HepG2 (cell line): Measurements from ENCODE around the gene PCBP4. TPM values are rescaled to one million over a fixed set of nuclear protein-coding genes. Genes with fewer than 3 reads are reported as not detected.

Source experiments
- ARHGAP35 ChIP-seq: sonication (generic); formaldehyde crosslinking; IDR thresholded peaks from 2 replicates; pipeline ENCODE4 v1.9.0; 2022; ENCODE audit warnings: mild to moderate bottlenecking, inconsistent platforms, moderate library complexity, missing genetic modification reagents, borderline replicate concordance
- DPF2 ChIP-seq: sonication (generic); formaldehyde crosslinking; IDR thresholded peaks from 2 replicates; pipeline ENCODE4 v1.4.0; 2020; ENCODE audit warnings: mild to moderate bottlenecking, low read depth, missing genetic modification reagents, borderline replicate concordance
- GABPA ChIP-seq, 2 experiments: IDR thresholded peaks; 2 replicates each; pipeline ENCODE4 v1.6.1; 2011 to 2016; ENCODE audit warnings: low read depth in 2 of 2, low read length in 1 of 2, missing biosample characterization in 1 of 2, missing genetic modification characterization in 1 of 2
- GABPB1 ChIP-seq: IDR thresholded peaks from 2 replicates; pipeline ENCODE4 v1.6.1; 2016; ENCODE audit warnings: mild to moderate bottlenecking, missing genetic modification reagents, moderate library complexity, missing compliant biosample characterization
- IKZF4 ChIP-seq: sonication (generic); formaldehyde crosslinking; IDR thresholded peaks from 2 replicates; pipeline ENCODE4 v1.5.1; 2020; ENCODE audit warnings: borderline replicate concordance, mild to moderate bottlenecking, low read depth, missing genetic modification reagents; ENCODE audit errors: not compliant biosample characterization
- JUN ChIP-seq: sonication (generic); formaldehyde crosslinking; IDR thresholded peaks from 2 replicates; pipeline ENCODE4 v1.4.0; 2020; ENCODE audit warnings: mild to moderate bottlenecking, missing genetic modification reagents
- MEIS1 ChIP-seq: sonication (generic); formaldehyde crosslinking; IDR thresholded peaks from 2 replicates; pipeline ENCODE4 v1.9.0; 2021; ENCODE audit warnings: mild to moderate bottlenecking, missing genetic modification reagents, moderate library complexity, borderline replicate concordance
- PCBP2 ChIP-seq: fragments of 200-400 bp; formaldehyde crosslinking; optimal IDR thresholded peaks from 2 replicates; pipeline ENCODE3; 2018; ENCODE audit warnings: low read length, low read depth; ENCODE audit not compliant: poor library complexity, severe bottlenecking
- U2AF1 ChIP-seq: fragments of 200-400 bp; formaldehyde crosslinking; optimal IDR thresholded peaks from 2 replicates; pipeline ENCODE3; 2017; ENCODE audit warnings: mild to moderate bottlenecking, low read depth, low read length
- YEATS2 ChIP-seq: sonication (generic); formaldehyde crosslinking; IDR thresholded peaks from 2 replicates; pipeline ENCODE4 v1.4.0; 2020; ENCODE audit warnings: missing genetic modification reagents, borderline replicate concordance
- ZBTB1 ChIP-seq: sonication (generic); formaldehyde crosslinking; IDR thresholded peaks from 2 replicates; pipeline ENCODE4 v1.4.0; 2020; ENCODE audit warnings: missing genetic modification reagents, borderline replicate concordance
- ZFP36L1 ChIP-seq: sonication (generic); formaldehyde crosslinking; IDR thresholded peaks from 2 replicates; pipeline ENCODE4 v1.8.0; 2022; ENCODE audit warnings: mild to moderate bottlenecking, missing genetic modification reagents, moderate library complexity
- ZNF138 ChIP-seq: sonication (generic); formaldehyde crosslinking; IDR thresholded peaks from 2 replicates; pipeline ENCODE4 v1.5.0; 2020; ENCODE audit warnings: mild to moderate bottlenecking, low read depth, missing genetic modification reagents
- ZNF160 ChIP-seq: sonication (generic); formaldehyde crosslinking; IDR thresholded peaks from 2 replicates; pipeline ENCODE4 v1.8.0; 2022; ENCODE audit warnings: mild to moderate bottlenecking, inconsistent platforms, missing genetic modification reagents
- ZNF558 ChIP-seq: sonication (generic); formaldehyde crosslinking; IDR thresholded peaks from 2 replicates; pipeline ENCODE4 v1.9.0; 2022; ENCODE audit warnings: mild to moderate bottlenecking, missing genetic modification reagents, borderline replicate concordance
- polyA plus RNA-seq, 8 experiments: library from polyadenylated mRNA; depleted of rRNA in 3 of 8; stranded (reverse) in 7 of 8; unstranded in 1 of 8; fragments of >200 nt; fragmentation: Illumina TruSeq in 4 of 8; extraction: Trizol in 4 of 8; gene quantifications; 2 replicates each; pipeline versions ENCODE4 v1.2.1 to v1.2.3, GENCODE V29; 2011 to 2016; ENCODE audit warnings: low read depth in 4 of 8, missing spikeins in 1 of 8, mixed read lengths in 1 of 8; ENCODE audit not compliant: insufficient read depth in 1 of 8
- total RNA-seq, 5 experiments: library from RNA; depleted of rRNA; stranded (reverse); fragments of >200 nt; fragmentation: Illumina TruSeq; extraction: Trizol; gene quantifications; 2 replicates each; pipeline ENCODE4 v1.2.3, GENCODE V29; 2016; ENCODE audit warnings: low read depth in 1 of 5
- TF ChIP-seq, protein P1 (sequence below): sonication (generic); formaldehyde crosslinking; IDR thresholded peaks from 2 replicates; pipeline ENCODE4 v1.5.0; 2020; ENCODE audit warnings: missing genetic modification reagents, mild to moderate bottlenecking, borderline replicate concordance
- TF ChIP-seq, protein P2 (sequence below): sonication (generic); formaldehyde crosslinking; IDR thresholded peaks from 2 replicates; pipeline ENCODE4 v1.8.0; 2022; ENCODE audit warnings: mild to moderate bottlenecking, missing genetic modification reagents, borderline replicate concordance
- TF ChIP-seq, protein P3 (sequence below): IDR thresholded peaks from 2 replicates; pipeline ENCODE4 v1.6.1; 2016; ENCODE audit warnings: low read depth, borderline replicate concordance
- TF ChIP-seq, protein P4 (sequence below): sonication (generic); formaldehyde crosslinking; IDR thresholded peaks from 2 replicates; pipeline ENCODE4 v1.8.1; 2023; ENCODE audit warnings: missing genetic modification reagents, inconsistent platforms, borderline replicate concordance
- TF ChIP-seq, protein P5 (sequence below): sonication (generic); formaldehyde crosslinking; IDR thresholded peaks from 2 replicates; pipeline ENCODE4 v1.4.0; 2020; ENCODE audit warnings: missing genetic modification reagents, borderline replicate concordance

PCBP4 gene
- total and polyA plus RNA-seq, 2 of the 13 experiments (the other 11 are each of a cell fraction or from before 2014, with no cell fraction given), result 36.8 to 51.3 TPM

DNA sequence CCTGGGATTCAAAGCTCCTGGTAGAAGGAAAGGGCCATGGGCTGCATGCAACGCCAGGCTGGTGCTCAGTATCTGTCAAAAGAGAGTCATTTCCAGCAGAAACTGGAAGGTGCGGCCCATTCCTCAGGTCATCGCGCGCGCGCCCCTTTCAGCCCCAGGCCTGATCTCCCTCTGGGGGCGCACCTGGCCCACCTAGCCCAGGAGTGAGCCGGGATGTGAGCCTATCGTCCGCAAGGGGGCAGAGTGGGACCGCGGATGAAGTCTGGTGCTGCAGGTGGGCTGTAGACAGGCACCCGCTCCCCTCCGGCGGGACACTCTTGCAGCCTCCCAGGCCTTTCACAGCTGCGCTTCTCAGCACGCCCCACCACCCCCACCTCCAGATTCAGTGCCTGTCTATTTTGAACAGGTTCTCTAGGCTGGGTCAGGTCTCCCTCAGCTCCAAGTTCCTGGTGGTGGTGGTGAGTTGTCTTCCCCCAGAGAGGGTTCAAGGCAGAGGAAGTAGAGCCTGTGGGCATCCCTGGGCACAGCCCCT is 34.3 kb upstream of the PCBP4 start (continued):
- no peak for TF ChIP-seq JUN (CRISPR knock-in tag)
- TF ChIP-seq U2AF1, result no peak
- no peak for TF ChIP-seq YEATS2 (CRISPR knock-in tag)
- no peak for TF ChIP-seq GABPA (IDR thresholded peaks at IDR 0.05; ENCODE audit: low read depth, low read length)
- TF ChIP-seq GABPA (CRISPR knock-in tag; IDR thresholded peaks at IDR 0.05; ENCODE audit: low read depth), result 0 out of 2 replicates have a peak, but pooled peaks have one; percentile 11
- no peak for TF ChIP-seq IKZF4 (CRISPR knock-in tag)
- TF ChIP-seq, protein P1, sequence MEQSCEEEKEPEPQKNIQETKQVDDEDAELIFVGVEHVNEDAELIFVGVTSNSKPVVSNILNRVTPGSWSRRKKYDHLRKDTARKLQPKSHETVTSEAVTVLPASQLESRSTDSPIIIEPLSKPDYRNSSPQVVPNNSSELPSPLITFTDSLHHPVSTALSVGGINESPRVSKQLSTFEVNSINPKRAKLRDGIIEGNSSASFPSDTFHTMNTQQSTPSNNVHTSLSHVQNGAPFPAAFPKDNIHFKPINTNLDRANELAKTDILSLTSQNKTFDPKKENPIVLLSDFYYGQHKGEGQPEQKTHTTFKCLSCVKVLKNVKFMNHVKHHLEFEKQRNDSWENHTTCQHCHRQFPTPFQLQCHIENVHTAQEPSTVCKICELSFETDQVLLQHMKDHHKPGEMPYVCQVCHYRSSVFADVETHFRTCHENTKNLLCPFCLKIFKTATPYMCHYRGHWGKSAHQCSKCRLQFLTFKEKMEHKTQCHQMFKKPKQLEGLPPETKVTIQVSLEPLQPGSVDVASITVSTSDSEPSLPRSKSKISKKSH, result no peak
- TF ChIP-seq GABPB1, result peak; percentile 55
- TF ChIP-seq ZFP36L1 (CRISPR knock-in tag), result no peak
- TF ChIP-seq, protein P2, sequence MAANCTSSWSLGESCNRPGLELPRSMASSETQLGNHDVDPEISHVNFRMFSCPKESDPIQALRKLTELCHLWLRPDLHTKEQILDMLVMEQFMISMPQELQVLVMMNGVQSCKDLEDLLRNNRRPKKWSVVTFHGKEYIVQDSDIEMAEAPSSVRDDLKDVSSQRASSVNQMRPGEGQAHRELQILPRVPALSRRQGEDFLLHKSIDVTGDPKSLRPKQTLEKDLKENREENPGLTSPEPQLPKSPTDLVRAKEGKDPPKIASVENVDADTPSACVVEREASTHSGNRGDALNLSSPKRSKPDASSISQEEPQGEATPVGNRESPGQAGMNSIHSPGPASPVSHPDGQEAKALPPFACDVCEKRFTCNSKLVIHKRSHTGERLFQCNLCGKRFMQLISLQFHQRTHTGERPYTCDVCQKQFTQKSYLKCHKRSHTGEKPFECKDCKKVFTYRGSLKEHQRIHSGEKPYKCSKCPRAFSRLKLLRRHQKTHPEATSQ, result no peak
- no peak for TF ChIP-seq ZNF558 (CRISPR knock-in tag)
- TF ChIP-seq, protein P3, sequence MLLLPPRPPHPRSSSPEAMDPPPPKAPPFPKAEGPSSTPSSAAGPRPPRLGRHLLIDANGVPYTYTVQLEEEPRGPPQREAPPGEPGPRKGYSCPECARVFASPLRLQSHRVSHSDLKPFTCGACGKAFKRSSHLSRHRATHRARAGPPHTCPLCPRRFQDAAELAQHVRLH (CRISPR knock-in tag), result no peak
- TF ChIP-seq, protein P4, sequence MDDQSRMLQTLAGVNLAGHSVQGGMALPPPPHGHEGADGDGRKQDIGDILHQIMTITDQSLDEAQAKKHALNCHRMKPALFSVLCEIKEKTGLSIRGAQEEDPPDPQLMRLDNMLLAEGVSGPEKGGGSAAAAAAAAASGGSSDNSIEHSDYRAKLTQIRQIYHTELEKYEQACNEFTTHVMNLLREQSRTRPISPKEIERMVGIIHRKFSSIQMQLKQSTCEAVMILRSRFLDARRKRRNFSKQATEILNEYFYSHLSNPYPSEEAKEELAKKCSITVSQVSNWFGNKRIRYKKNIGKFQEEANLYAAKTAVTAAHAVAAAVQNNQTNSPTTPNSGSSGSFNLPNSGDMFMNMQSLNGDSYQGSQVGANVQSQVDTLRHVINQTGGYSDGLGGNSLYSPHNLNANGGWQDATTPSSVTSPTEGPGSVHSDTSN (CRISPR knock-in tag), result no peak
- TF ChIP-seq ZNF160, result no peak
- peak; percentile 36; the same call in 1 of the 2 replicates for TF ChIP-seq MEIS1 (CRISPR knock-in tag)
- TF ChIP-seq, protein P5, sequence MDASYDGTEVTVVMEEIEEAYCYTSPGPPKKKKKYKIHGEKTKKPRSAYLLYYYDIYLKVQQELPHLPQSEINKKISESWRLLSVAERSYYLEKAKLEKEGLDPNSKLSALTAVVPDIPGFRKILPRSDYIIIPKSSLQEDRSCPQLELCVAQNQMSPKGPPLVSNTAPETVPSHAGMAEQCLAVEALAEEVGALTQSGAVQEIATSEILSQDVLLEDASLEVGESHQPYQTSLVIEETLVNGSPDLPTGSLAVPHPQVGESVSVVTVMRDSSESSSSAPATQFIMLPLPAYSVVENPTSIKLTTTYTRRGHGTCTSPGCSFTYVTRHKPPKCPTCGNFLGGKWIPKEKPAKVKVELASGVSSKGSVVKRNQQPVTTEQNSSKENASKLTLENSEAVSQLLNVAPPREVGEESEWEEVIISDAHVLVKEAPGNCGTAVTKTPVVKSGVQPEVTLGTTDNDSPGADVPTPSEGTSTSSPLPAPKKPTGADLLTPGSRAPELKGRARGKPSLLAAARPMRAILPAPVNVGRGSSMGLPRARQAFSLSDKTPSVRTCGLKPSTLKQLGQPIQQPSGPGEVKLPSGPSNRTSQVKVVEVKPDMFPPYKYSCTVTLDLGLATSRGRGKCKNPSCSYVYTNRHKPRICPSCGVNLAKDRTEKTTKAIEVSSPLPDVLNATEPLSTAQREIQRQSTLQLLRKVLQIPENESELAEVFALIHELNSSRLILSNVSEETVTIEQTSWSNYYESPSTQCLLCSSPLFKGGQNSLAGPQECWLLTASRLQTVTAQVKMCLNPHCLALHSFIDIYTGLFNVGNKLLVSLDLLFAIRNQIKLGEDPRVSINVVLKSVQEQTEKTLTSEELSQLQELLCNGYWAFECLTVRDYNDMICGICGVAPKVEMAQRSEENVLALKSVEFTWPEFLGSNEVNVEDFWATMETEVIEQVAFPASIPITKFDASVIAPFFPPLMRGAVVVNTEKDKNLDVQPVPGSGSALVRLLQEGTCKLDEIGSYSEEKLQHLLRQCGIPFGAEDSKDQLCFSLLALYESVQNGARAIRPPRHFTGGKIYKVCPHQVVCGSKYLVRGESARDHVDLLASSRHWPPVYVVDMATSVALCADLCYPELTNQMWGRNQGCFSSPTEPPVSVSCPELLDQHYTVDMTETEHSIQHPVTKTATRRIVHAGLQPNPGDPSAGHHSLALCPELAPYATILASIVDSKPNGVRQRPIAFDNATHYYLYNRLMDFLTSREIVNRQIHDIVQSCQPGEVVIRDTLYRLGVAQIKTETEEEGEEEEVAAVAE (CRISPR knock-in tag), result no peak
- TF ChIP-seq ZBTB1, result no peak
- TF ChIP-seq ARHGAP35 (CRISPR knock-in tag), result peak; percentile 60; the same call in 1 of the 2 replicates
- TF ChIP-seq PCBP2, result no peak
- no peak for TF ChIP-seq DPF2
- TF ChIP-seq ZNF138 (CRISPR knock-in tag), result no peak
